Measurements from ENCODE around the gene MRPL41. TPM values are rescaled to one million over a fixed set of nuclear protein-coding genes. Genes with fewer than 3 reads are reported as not detected.

Gene MRPL41
- total and polyA plus RNA-seq, 2 of the 13 experiments (the other 11 are each of a cell fraction or from before 2014, with no cell fraction given), result 20.9 to 54.0 TPM

- TF ChIP-seq SNAPC4 (CRISPR knock-in tag; IDR thresholded peaks at IDR 0.05) (no peak), REST (IDR thresholded peaks at IDR 0.05; ENCODE audit: borderline replicate concordance in 1 of 2, low read depth in 1 of 2, low read length in 2 of 2) (no peak), ZHX2 (IDR thresholded peaks at IDR 0.05; ENCODE audit: low read depth) (no peak), ZHX2 (CRISPR knock-in tag; IDR thresholded peaks at IDR 0.05; ENCODE audit: borderline replicate concordance) (no peak), PHB2 (IDR thresholded peaks at IDR 0.05; ENCODE audit: partially characterized antibody) (no peak), ZNF577 (CRISPR knock-in tag; IDR thresholded peaks at IDR 0.05; ENCODE audit: borderline replicate concordance, low read depth) (no peak), HOXA9 (CRISPR knock-in tag; IDR thresholded peaks at IDR 0.05; ENCODE audit: borderline replicate concordance) (no peak), ISL2 (CRISPR knock-in tag; IDR thresholded peaks at IDR 0.05) (no peak), ZNF446 (CRISPR knock-in tag; IDR thresholded peaks at IDR 0.05) (no peak), GTF2F1 (IDR thresholded peaks at IDR 0.05; ENCODE audit: low read length) (no peak), POGZ (CRISPR knock-in tag; IDR thresholded peaks at IDR 0.05) (no peak), MIER2 (CRISPR knock-in tag; IDR thresholded peaks at IDR 0.05) (no peak), DR1 (CRISPR knock-in tag; IDR thresholded peaks at IDR 0.05) (no peak)
Measured at GRCh38 chr9:137590469-137591383, 39.0 kb downstream of the MRPL41 start, which contains the start of gene ZMYND19 (continued).

All from HepG2 (cell line).